Sigmoid colon (tissue), 3 donors: ENCODE results near the gene NUDT16L1.
"Not testable (repeated sequence)": the region's sequence is repeated elsewhere in the genome, so short reads cannot be mapped to it uniquely, and the experiment has no call there.

ENCODE experiments used
- CTCF ChIP-seq, 4 experiments: fragments of 450-650 bp in 3 of 4; fragments of 200-600 bp in 1 of 4; IDR thresholded peaks; one replicate each; pipeline ENCODE4 v1.5.1; 2016 to 2019; ENCODE audit warnings: antibody characterized with exemption in 4 of 4, mild to moderate bottlenecking in 3 of 4, moderate library complexity in 2 of 4
- POLR2A ChIP-seq, 2 donors: fragments of 450-650 bp; IDR thresholded peaks; one replicate each; pipeline ENCODE4 v1.6.1; 2016; ENCODE audit warnings: antibody characterized with exemption in 2 of 2, mild to moderate bottlenecking in 2 of 2, moderate library complexity in 2 of 2

- TF ChIP-seq POLR2A, CTCF (IDR thresholded peaks at IDR 0.05): not testable (repeated sequence)
These were observed 45.0 kb downstream of the NUDT16L1 start for GRCh38 chr16:4738370-4738769.
